CD4-positive, alpha-beta T cell treated with Interleukin-2 at 100 ng/mL for 4 hours (primary cell): ENCODE data around the gene ARID2.

Experiments
- DNase-seq: peaks from one replicate; pipeline ENCODE4 v3.0.0-alpha.2; 2020; ENCODE audit warnings: low spot score

Gene ARID2

GRCh38 chr12:45768194-45768593 is 38.7 kb downstream of the ARID2 start:
- DNase-seq, result no peak

GRCh38 chr12:45773747-45774146 is 44.2 kb downstream of the ARID2 start:
- no peak for DNase-seq

- DNase-seq, result no peak
Measured at GRCh38 chr12:45774508-45775162, 45.1 kb downstream of the ARID2 start.

- no peak for DNase-seq
Measured at GRCh38 chr12:45775465-45775864, 46.0 kb downstream of the ARID2 start.

- DNase-seq, result no peak
Measured at GRCh38 chr12:45775964-45776363, 46.5 kb downstream of the ARID2 start.

- DNase-seq, result no peak
Measured at GRCh38 chr12:45779936-45780335, 50.4 kb downstream of the ARID2 start.

GRCh38 chr12:45781080-45781479 is 51.6 kb downstream of the ARID2 start:
- no peak for DNase-seq

- DNase-seq, result no peak
Measured at GRCh38 chr12:45785315-45785714, 55.8 kb downstream of the ARID2 start.

GRCh38 chr12:45789025-45789424 is 59.5 kb downstream of the ARID2 start:
- DNase-seq, result no peak

GRCh38 chr12:45794422-45794821 is 64.9 kb downstream of the ARID2 start:
- DNase-seq, result no peak

GRCh38 chr12:45801625-45802024 is 72.1 kb downstream of the ARID2 start:
- DNase-seq, result no peak

GRCh38 chr12:45803111-45803510 is 73.6 kb downstream of the ARID2 start:
- no peak for DNase-seq

- DNase-seq, result no peak
Measured at GRCh38 chr12:45816652-45817051, 87.1 kb downstream of the ARID2 start.

GRCh38 chr12:45827974-45828373 is 98.5 kb downstream of the ARID2 start:
- no peak for DNase-seq

- DNase-seq, result no peak
Measured at GRCh38 chr12:45828402-45828801, 98.9 kb downstream of the ARID2 start.

- no peak for DNase-seq
Measured at GRCh38 chr12:45831590-45831989, 102.1 kb downstream of the ARID2 start.

- no peak for DNase-seq
Measured at GRCh38 chr12:45833401-45833800, 103.9 kb downstream of the ARID2 start.

- DNase-seq, result no peak
Measured at GRCh38 chr12:45834809-45835208, 105.3 kb downstream of the ARID2 start.

GRCh38 chr12:45839917-45840316 is 110.4 kb downstream of the ARID2 start:
- DNase-seq, result no peak

- DNase-seq, result no peak
Measured at GRCh38 chr12:45849289-45849688, 119.8 kb downstream of the ARID2 start.

- DNase-seq, result no peak
Measured at GRCh38 chr12:45850302-45850701, 120.8 kb downstream of the ARID2 start.

GRCh38 chr12:45852508-45852907 is 123.0 kb downstream of the ARID2 start:
- no peak for DNase-seq

- DNase-seq, result no peak
Measured at GRCh38 chr12:45853550-45853949, 124.0 kb downstream of the ARID2 start.

- DNase-seq, result no peak
Measured at GRCh38 chr12:45863332-45863731, 133.8 kb downstream of the ARID2 start.

GRCh38 chr12:45866299-45866698 is 136.8 kb downstream of the ARID2 start:
- DNase-seq, result no peak
